HG03442 (cell line): ENCODE results near the gene POU2AF1.

ENCODE experiments used
- ATAC-seq: cut with Tn5 transposase; IDR thresholded peaks from one replicate; pipeline ENCODE4 v1.9.1; 2021; ENCODE audit warnings: mild to moderate bottlenecking, moderate library complexity; ENCODE audit not compliant: unreplicated experiment

Gene POU2AF1

GRCh38 chr11:111362887-111363411, 16.1 kb downstream of the POU2AF1 start:
- no peak for ATAC-seq

GRCh38 chr11:111361874-111362273, 17.2 kb downstream of the POU2AF1 start:
- ATAC-seq, result no peak

DNA sequence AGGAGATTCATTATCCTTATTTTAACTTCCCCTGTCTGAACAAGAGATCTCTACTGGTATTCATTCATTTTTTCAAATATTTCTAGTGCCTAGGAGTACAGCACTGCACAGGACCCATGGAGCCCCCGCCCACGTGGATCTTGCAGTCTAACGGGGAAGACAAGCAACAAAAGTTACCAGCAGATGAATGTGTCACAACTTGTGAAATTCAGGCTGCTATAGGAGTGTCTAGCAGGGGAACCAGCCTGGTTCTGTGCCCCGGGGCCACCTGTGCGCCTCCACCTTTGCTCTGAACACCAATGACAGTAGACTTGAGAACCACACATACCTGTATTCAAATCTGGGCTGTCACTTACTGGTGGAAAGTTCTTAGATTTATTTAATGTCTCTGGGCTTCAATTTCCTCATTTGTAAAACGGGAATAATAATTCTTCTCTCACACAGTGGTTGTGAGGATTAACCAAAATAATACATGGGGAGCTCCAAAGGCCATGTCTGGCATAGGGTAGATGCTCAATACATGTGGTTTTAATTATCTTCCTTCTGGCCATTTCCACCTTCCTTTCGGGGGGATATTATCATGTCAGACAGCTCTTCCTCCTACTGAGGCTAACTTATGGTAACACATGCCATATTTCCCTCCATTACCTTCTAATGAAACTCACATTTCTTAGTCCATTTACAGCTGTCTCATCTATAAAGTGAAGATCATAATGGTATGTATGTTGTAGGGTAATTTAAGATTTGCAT, 17.8 kb downstream of the POU2AF1 start:
- ATAC-seq, result no peak

GRCh38 chr11:111360150-111361043, 18.7 kb downstream of the POU2AF1 start:
- ATAC-seq, result no peak

GRCh38 chr11:111359223-111360149, 19.6 kb downstream of the POU2AF1 start:
- no peak for ATAC-seq

DNA sequence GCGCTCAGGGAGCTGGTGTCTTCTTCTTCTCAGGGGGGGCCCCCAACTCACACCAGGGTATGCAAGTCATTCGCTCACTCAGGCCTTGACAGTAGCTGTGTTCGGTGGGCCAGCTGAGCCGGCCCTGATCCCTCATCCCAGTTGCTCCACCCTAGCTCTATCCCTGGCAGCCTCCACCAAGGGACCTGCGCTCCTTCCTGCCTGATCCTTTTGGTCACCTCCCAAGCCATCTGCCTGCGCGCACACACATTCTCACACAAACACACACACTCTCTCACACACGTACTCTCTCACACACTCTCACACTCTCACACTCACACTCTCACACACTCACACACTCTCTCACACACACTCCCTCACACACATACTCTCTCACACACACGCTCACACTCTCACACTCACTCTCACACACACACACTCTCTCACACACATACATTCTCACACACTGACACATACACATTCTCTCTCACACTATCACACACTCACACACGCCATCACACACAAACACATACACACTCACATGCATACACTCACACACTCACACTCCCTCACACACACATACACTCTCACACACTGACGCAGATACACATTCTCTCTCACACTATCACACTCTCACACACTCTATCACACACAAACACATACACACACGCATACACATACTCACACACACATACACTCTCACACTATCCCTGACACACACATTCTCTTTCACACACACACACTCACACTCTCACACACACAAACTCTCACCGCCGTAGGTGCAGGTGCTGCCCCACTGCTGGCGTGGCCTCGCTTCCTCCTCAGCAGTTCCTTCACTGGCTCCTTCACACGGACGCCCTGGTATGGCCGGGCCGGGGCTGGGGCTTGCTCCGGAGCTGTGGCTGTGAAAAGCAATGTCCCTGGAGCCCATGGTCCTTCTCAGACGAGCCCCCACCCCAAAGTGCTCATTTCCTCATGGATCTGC, 20.8 kb downstream of the POU2AF1 start:
- ATAC-seq, result no peak

DNA sequence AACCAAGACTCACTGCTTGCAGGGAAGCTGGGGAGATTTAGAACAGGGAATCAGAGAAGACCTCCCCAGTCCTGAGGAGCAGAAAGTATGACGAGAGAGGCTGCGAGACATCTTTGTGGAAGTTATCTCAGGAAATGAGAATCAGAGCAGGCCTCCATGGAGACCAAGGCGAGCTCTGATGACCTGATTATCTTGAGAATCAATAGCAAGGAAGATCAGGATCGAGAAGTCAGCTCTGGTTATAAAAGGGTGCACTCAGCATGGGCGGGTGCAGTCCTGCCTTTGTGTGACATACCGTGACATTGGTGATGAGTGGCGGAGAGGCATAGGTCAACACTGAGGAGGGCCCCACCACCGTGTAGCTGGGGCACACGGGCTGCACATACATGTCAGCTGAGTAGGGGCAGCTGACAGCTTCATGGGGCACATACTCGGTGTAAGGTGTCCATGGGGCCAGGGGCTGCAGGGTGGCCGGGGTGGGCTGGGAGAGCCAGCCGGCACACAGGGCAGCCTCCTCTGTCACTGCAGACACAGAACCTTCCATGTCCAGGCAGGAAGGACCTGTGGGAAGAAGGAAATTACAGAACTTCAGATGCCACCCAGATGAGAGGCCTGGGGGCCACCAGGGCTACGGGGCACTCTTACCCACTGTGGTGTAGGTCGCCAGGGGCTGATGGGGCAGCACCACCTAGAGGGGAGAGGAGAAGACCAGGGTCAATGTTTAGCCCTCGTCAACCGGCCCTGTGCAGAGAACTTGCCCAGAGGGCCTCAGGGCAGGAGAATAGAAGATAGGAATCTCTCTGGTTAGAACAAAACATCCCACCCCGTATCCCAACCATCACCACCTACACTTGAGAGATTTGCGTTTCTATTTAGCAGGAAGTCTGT, 21.7 kb downstream of the POU2AF1 start:
- no peak for ATAC-seq

GRCh38 chr11:111356660-111357048, 22.4 kb downstream of the POU2AF1 start:
- no peak for ATAC-seq

- ATAC-seq, result no peak
Observed at GRCh38 chr11:111355956-111356659, 23.0 kb downstream of the POU2AF1 start.

DNA sequence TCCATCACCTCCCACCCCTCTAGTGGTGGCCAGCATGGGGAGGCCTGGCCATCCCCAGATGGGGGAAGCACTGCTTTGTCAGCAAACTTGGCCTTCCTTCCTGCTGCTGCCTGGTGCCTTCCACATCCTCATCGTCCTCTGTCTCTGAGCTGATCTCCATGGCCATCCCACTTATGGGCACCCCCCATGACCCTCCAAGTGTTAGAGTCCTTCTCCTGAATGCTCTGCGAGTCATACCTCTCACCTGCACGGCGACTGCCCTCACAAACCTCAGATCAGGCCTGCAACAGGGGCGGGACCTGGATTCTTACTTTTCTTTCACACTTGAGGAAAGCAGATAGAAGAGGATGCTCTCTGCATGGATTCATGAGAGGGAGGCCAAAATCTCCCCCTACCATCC, 24.0 kb downstream of the POU2AF1 start:
- ATAC-seq, result no peak

GRCh38 chr11:111354601-111354891, 24.5 kb downstream of the POU2AF1 start:
- no peak for ATAC-seq

DNA sequence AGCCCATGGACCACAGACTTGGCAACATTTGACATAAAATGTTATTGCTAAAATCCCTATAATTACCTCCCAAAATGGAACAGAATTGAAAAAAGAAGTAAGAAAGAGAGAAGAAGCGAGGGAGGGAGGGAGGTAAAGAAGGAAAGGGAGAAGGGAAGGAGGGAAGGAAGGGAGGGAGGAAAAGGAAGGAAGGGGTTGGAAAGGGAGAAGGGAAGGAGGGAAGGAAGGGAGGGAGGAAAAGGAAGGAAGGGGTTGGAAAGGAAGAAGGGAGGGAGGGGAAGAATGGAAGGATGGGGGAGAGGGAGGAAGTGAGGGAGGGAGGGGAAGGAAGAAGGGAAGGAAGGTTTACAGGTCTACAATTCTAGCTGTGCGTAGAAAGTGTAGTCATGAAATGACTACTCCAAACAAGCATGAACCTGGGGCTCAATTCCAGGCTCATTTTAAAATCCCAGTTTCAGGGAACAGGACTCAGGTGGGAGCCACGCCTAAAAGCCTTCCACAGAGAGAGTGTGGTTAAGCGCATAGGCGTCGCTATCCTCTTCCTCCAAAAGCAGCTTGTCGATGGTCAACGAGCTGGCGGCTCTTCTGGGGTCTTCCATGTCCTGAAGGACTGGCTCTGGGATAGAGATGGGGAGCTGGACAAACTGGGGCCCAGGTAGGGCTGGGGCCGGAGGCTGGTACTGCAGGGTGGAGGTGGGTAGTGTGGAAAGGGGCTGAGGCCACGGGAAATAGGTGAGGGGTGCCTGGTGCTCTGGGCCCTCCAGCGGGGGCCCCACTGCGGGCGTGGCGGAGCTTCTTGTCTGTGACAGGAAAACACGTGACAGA, 25.1 kb downstream of the POU2AF1 start:
- ATAC-seq, result no peak

GRCh38 chr11:111352935-111353710, 26.0 kb downstream of the POU2AF1 start:
- ATAC-seq, result no peak

DNA sequence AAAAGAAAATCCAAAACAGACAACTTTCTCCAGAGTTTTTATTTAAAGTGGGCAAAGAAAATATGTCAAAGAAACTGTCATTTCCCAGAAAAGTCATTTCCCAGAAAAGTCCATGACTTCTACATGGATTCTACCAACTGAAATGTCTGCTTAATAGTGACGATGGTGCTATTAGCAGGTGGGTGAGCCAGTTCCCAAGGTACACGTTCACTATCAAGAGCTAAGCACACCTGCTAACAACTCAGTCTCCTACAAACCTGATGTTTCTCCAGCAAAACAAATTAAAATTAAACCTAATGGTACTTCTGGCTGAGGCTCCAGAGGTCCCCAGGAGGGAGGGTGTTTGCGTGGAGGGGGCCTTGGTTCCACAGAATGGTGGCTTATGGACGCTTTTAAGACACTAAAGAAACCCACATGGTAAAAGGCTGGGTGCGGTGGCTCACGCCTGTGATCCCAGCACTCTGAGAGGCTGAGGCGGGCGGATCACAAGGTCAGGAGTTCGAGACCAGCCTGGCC, 26.8 kb downstream of the POU2AF1 start:
- ATAC-seq, result no peak

- ATAC-seq, result no peak
Observed at GRCh38 chr11:111351374-111352055, 27.6 kb downstream of the POU2AF1 start.

GRCh38 chr11:111350811-111351210, 28.3 kb downstream of the POU2AF1 start:
- no peak for ATAC-seq
